ENCODE results near the gene RAB38.

Gene RAB38

DNA sequence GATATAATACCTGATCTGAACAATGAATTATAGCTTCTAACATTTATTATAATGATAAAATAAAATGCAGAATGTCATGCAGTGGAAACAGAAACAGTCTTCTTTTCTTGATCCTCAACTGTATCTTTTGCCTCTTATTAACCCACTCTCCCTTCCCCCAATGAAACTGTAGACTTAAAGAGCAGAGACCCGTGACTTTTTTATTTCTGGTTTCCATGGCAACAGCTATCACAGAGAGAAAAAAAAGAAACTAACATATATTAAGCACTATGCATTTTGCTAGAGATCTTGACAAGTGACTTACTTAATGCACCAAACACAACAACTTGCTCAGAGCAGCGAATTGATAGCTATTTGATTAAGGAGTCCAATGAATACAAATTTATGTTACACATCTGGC is 69.3 kb downstream of the RAB38 start:
- TF ChIP-seq EZH2 (IDR thresholded peaks at IDR 0.05) (no peak), FOXP2 (optimal IDR thresholded peaks at IDR 0.05; ENCODE audit: control extremely low read depth, extremely low read length, insufficient read depth) (no peak), POLR2AphosphoS5 (IDR thresholded peaks at IDR 0.05; ENCODE audit: borderline replicate concordance, low read depth, low read length) (no peak)
- Histone ChIP-seq H3K4me3 (no peak overlapping the region), H3K9ac (ENCODE audit: insufficient read length) (no peak overlapping the region), H3K36me3 (ENCODE audit: insufficient read depth, low read length) (no peaks in the 10 kb centered on the region), H3K9me3 (ENCODE audit: low read depth, low read length) (no peaks in the 10 kb centered on the region), H3K27ac (no peak overlapping the region)
- no peak for DNase-seq (ENCODE audit: low read depth, low spot score)

DNA sequence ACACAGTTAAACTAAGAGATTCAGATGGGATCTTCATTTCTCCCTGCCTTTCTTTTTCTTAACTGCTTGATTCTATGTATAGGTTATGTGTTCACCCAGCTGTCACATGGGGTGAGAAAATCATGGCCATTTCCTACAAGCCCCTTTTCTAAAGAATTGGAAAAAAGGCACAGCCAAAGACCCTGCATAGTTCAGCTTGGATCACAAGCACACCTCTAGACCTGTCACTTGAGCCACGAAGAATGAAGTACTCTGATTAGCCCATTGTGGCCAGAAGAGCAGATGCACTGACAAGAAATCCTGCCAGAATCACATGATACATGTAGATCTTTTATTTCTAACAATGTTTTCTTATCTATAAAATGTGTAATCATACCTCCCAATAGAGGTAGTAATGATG is 69.7 kb downstream of the RAB38 start:
- no peak overlapping the region for H3K9ac ChIP-seq (ENCODE audit: insufficient read length)
- no peaks in the 10 kb centered on the region for H3K9me3 ChIP-seq (ENCODE audit: low read depth, low read length)
- no peak for DNase-seq (ENCODE audit: low read depth, low spot score)
- no peak overlapping the region for H3K4me3 ChIP-seq
- no peak for TF ChIP-seq FOXP2 (optimal IDR thresholded peaks at IDR 0.05; ENCODE audit: control extremely low read depth, extremely low read length, insufficient read depth)
- TF ChIP-seq EZH2 (IDR thresholded peaks at IDR 0.05): no peak
- TF ChIP-seq POLR2AphosphoS5 (IDR thresholded peaks at IDR 0.05; ENCODE audit: borderline replicate concordance, low read depth, low read length): no peak
- no peak overlapping the region for H3K27ac ChIP-seq
- H3K36me3 ChIP-seq (ENCODE audit: insufficient read depth, low read length): no peaks in the 10 kb centered on the region

DNA sequence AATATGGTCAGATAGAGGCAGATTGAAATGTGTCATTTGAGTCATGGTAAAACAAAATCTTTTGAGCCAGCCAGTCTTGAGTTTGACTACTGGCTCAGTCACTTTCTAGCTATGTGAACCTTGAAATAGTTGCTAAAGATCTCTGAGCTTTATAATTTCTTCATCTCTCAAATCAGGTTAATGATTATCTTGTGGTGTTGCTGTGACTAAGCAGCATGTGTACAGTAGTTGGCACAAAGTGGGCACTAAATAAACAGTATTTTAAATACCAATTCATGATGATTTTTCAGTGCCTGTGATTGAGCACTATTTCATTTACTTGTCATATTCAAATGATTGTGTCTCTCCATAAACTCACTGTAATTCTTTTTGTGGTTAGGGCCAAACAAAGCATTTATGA is 70.8 kb downstream of the RAB38 start:
- Histone ChIP-seq H3K9me3 (ENCODE audit: low read depth, low read length) (no peaks in the 10 kb centered on the region), H3K4me3 (no peak overlapping the region), H3K27ac (no peak overlapping the region), H3K36me3 (ENCODE audit: insufficient read depth, low read length) (no peaks in the 10 kb centered on the region), H3K9ac (ENCODE audit: insufficient read length) (no peak overlapping the region)
- no peak for DNase-seq (ENCODE audit: low read depth, low spot score)
- TF ChIP-seq POLR2AphosphoS5 (IDR thresholded peaks at IDR 0.05; ENCODE audit: borderline replicate concordance, low read depth, low read length) (no peak), FOXP2 (optimal IDR thresholded peaks at IDR 0.05; ENCODE audit: control extremely low read depth, extremely low read length, insufficient read depth) (no peak), EZH2 (IDR thresholded peaks at IDR 0.05) (no peak)

DNA sequence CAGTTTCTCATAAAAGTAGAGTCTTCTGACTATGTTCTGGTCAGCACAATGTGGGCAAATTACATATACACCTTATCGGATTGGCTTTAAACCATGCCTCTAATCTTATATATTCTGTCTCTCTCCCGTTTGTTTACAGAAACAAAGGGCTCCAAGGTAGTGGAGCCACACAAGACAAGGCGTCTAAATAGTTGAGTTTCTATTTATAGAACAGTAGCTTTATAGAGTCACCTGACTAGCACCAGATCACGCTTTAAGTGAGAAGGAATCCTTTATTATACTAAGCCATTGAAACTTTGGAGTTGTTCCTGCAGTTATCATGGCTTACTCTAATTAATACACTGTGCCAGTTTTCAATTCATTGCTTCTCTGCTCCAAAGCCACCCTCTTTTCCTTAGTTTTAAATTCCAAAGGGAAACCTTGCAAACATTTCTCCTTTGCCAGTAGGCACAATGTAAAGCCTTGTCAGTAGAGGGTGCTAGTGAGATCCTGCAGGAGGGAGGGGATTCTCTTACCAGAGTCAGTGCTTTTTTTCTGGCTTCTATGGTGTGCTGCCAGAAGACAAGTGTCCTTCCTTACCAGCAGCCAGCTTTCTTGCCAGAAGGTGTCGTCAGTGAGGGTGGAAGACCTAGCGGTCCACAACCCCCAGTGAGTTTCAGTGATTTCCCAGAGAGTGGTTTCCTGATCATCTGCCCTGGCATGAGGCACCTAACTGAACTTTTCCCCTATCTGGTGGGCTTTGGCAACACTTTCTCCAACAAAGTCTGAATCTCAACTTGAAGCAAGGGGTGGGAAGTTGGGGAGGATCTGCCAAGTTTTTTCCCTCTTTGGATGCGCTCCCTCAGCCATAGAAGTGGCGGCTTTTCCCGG is 71.7 kb downstream of the RAB38 start:
- peak; percentile 50 for DNase-seq (ENCODE audit: low read depth, low spot score)
- Histone ChIP-seq H3K9ac (ENCODE audit: insufficient read length) (no peak overlapping the region), H3K9me3 (ENCODE audit: low read depth, low read length) (no peaks in the 10 kb centered on the region), H3K4me3 (no peak overlapping the region), H3K27ac (no peak overlapping the region), H3K36me3 (ENCODE audit: insufficient read depth, low read length) (no peaks in the 10 kb centered on the region)
- TF ChIP-seq EZH2 (IDR thresholded peaks at IDR 0.05) (no peak), POLR2AphosphoS5 (IDR thresholded peaks at IDR 0.05; ENCODE audit: borderline replicate concordance, low read depth, low read length) (no peak), FOXP2 (optimal IDR thresholded peaks at IDR 0.05; ENCODE audit: control extremely low read depth, extremely low read length, insufficient read depth) (no peak)

DNA sequence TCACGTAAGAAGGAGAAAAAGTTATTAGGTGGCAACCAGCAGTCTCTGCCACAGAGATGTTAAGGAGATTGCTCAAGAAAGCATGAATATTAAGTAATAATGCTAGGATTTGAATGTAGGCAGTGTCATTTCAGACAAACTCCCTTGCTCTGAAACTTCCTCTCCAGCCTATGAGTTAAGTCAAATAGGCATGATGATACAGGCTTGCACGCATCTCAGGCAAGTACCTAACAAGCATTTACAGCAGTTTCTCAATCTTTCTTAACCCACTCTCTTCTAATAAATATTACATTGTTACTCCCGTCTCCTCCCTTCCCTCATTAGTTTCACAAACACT is 72.7 kb downstream of the RAB38 start:
- TF ChIP-seq FOXP2 (optimal IDR thresholded peaks at IDR 0.05; ENCODE audit: control extremely low read depth, extremely low read length, insufficient read depth) (no peak), POLR2AphosphoS5 (IDR thresholded peaks at IDR 0.05; ENCODE audit: borderline replicate concordance, low read depth, low read length) (no peak), EZH2 (IDR thresholded peaks at IDR 0.05) (no peak)
- Histone ChIP-seq H3K36me3 (ENCODE audit: insufficient read depth, low read length) (no peaks in the 10 kb centered on the region), H3K4me3 (no peak overlapping the region), H3K27ac (no peak overlapping the region), H3K9me3 (ENCODE audit: low read depth, low read length) (no peaks in the 10 kb centered on the region), H3K9ac (ENCODE audit: insufficient read length) (no peak overlapping the region)
- no peak for DNase-seq (ENCODE audit: low read depth, low spot score)

DNA sequence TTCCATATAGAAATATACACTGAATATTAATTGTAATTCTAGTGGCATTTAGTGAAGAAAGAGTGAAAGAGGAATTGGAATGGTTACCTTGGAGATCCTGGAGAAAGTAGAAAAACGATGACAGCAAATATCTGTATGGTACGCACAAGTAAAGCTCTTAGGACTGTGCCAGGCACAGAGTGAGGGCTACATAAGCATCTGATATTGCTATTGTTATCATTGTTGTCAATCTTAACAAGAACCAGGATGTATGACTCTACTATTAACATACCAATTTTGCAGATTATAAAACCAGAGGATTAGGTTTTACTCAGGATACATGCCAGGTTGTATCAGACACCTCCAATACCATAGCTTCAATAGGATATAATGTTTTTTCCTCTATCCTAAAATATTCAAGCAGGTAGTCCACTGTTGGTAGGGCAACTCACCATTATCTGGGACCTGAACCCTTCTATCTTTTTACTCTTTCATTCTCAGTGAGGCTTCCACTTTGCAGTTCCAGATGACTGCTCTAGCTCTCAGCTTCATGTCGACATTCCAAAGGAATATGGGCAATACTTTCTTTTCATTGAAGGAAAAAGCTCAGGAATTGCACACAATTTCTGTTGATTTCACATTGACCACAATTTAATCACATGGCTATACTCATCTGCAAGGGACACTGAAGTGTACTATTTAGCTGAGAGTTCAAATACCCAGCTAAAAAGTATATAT is 73.2 kb downstream of the RAB38 start:
- Histone ChIP-seq H3K9ac (ENCODE audit: insufficient read length) (no peak overlapping the region), H3K36me3 (ENCODE audit: insufficient read depth, low read length) (no peaks in the 10 kb centered on the region), H3K9me3 (ENCODE audit: low read depth, low read length) (no peaks in the 10 kb centered on the region), H3K4me3 (no peak overlapping the region), H3K27ac (no peak overlapping the region)
- no peak for TF ChIP-seq POLR2AphosphoS5 (IDR thresholded peaks at IDR 0.05; ENCODE audit: borderline replicate concordance, low read depth, low read length)
- no peak for TF ChIP-seq EZH2 (IDR thresholded peaks at IDR 0.05)
- TF ChIP-seq FOXP2 (optimal IDR thresholded peaks at IDR 0.05; ENCODE audit: control extremely low read depth, extremely low read length, insufficient read depth): no peak
- no peak for DNase-seq (ENCODE audit: low read depth, low spot score)

DNA sequence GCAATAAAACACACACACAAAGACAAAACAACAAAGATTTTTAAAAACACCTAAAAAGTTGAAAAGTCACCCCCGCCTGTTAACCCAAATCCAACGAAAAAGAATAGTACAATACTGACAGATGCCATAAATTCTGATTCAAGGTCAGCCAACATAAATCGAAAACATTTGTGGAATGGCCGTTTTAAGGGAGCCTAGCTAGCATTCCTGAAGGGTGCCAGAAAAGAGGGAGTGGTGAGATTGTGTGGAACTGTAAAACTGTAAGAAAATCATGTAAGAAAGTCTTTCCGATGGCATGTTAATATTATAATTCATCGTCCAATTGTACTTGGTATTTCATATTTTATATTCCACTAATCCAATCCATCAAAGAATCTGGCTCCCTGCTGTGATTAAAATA is 75.1 kb downstream of the RAB38 start:
- Histone ChIP-seq H3K4me3 (no peak overlapping the region), H3K36me3 (ENCODE audit: insufficient read depth, low read length) (no peaks in the 10 kb centered on the region), H3K9ac (ENCODE audit: insufficient read length) (no peak overlapping the region), H3K9me3 (ENCODE audit: low read depth, low read length) (no peaks in the 10 kb centered on the region), H3K27ac (no peak overlapping the region)
- TF ChIP-seq EZH2 (IDR thresholded peaks at IDR 0.05): no peak
- no peak for TF ChIP-seq FOXP2 (optimal IDR thresholded peaks at IDR 0.05; ENCODE audit: control extremely low read depth, extremely low read length, insufficient read depth)
- TF ChIP-seq POLR2AphosphoS5 (IDR thresholded peaks at IDR 0.05; ENCODE audit: borderline replicate concordance, low read depth, low read length): no peak
- DNase-seq (ENCODE audit: low read depth, low spot score): no peak

DNA sequence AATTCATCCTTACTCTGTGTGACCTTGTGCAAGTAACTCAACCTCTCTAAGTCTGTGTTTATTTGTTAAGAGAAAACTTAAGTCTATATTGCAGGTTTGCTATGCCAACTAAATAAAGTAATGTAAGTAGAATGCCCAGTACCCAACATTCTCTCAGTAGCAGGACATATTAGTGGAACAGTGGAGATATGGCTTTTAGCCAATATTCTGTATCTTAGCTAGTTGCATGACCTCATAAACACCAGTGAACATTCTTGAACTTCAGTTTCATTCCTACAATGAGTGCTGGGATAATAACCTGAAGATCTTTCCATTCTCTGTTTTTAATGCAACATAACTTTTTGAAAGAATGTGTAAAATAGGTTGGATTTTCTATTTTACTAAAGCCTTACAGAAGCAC is 77.0 kb downstream of the RAB38 start:
- no peak overlapping the region for H3K4me3 ChIP-seq
- H3K9me3 ChIP-seq (ENCODE audit: low read depth, low read length): no peaks in the 10 kb centered on the region
- H3K36me3 ChIP-seq (ENCODE audit: insufficient read depth, low read length): no peaks in the 10 kb centered on the region
- TF ChIP-seq EZH2 (IDR thresholded peaks at IDR 0.05) (no peak), POLR2AphosphoS5 (IDR thresholded peaks at IDR 0.05; ENCODE audit: borderline replicate concordance, low read depth, low read length) (no peak), FOXP2 (optimal IDR thresholded peaks at IDR 0.05; ENCODE audit: control extremely low read depth, extremely low read length, insufficient read depth) (no peak)
- H3K27ac ChIP-seq: no peak overlapping the region
- no peak overlapping the region for H3K9ac ChIP-seq (ENCODE audit: insufficient read length)
- no peak for DNase-seq (ENCODE audit: low read depth, low spot score)

Data from SK-N-MC (cell line).